Smooth muscle cell (in vitro differentiated cells): ENCODE results near the gene ADAP1. TPM values are rescaled to one million over a fixed set of nuclear protein-coding genes. Genes with fewer than 3 reads are reported as not detected.

Source experiments
- DNase-seq: peaks from one replicate; lab custom pipeline; 2025; ENCODE audit not compliant: unreplicated experiment; lab: John Stamatoyannopoulos, UW
- H2AFZ ChIP-seq: fragments of 200-600 bp; sonication (generic); 2 replicates; pipeline ENCODE4 v1.6.0; 2016; ENCODE audit warnings: antibody characterized with exemption, low read depth, mild to moderate bottlenecking
- H3F3A ChIP-seq: fragments of 200-600 bp; sonication (generic); 2 replicates; pipeline ENCODE4 v1.6.0; 2017; ENCODE audit warnings: antibody characterized with exemption, low read depth
- H3K27ac ChIP-seq: fragments of 200-600 bp; sonication (generic); 2 replicates; pipeline ENCODE4 v1.5.1; 2016; ENCODE audit warnings: low read depth, mild to moderate bottlenecking
- H3K27me3 ChIP-seq: fragments of 200-600 bp; sonication (generic); 2 replicates; pipeline ENCODE4 v1.6.1; 2016; ENCODE audit warnings: low read depth, mild to moderate bottlenecking
- H3K36me3 ChIP-seq: fragments of 200-600 bp; sonication (generic); 2 replicates; pipeline ENCODE4 v1.5.1; 2016; ENCODE audit warnings: low read depth
- H3K4me1 ChIP-seq: fragments of 200-600 bp; sonication (generic); 2 replicates; pipeline ENCODE4 v1.5.1; 2016; ENCODE audit warnings: low read depth
- H3K4me2 ChIP-seq: fragments of 200-600 bp; sonication (generic); 2 replicates; pipeline ENCODE4 v1.6.0; 2016; ENCODE audit warnings: mild to moderate bottlenecking
- H3K4me3 ChIP-seq: fragments of 200-600 bp; sonication (generic); 2 replicates; pipeline ENCODE4 v1.5.1; 2016; ENCODE audit warnings: mild to moderate bottlenecking
- H3K79me2 ChIP-seq: fragments of 200-600 bp; sonication (generic); 2 replicates; pipeline ENCODE4 v1.6.0; 2016; ENCODE audit warnings: low read depth, mild to moderate bottlenecking
- H3K9ac ChIP-seq: fragments of 200-600 bp; sonication (generic); 2 replicates; pipeline ENCODE4 v1.6.0; 2016; ENCODE audit warnings: low read depth
- H3K9me3 ChIP-seq: fragments of 200-600 bp; sonication (generic); replicated peaks from 2 replicates; pipeline ENCODE4 v1.5.1; 2016; ENCODE audit warnings: low read depth
- H4K20me1 ChIP-seq: fragments of 200-600 bp; sonication (generic); 2 replicates; pipeline ENCODE4 v1.6.0; 2016; ENCODE audit warnings: low read depth
- CTCF ChIP-seq: fragments of 200-600 bp; sonication (generic); IDR thresholded peaks from 2 replicates; pipeline ENCODE4 v1.5.1; 2017; ENCODE audit warnings: borderline replicate concordance, mild to moderate bottlenecking, antibody characterized with exemption; ENCODE audit not compliant: insufficient read depth, poor library complexity, severe bottlenecking
- WGBS: methylation state at CpG from one replicate; pipeline ENCODE4 v1.1.7; 2016; ENCODE audit warnings: low lambda C conversion rate; 5-methylcytosine and 5-hydroxymethylcytosine counted together
- polyA plus RNA-seq: library from polyadenylated mRNA; unstranded; fragments of >200 nt; fragmentation: Nextera tagmentation; extraction: Ambion mirVana; gene quantifications from 2 replicates; pipeline ENCODE4 v1.2.1, GENCODE V29; 2016
- total RNA-seq: library from RNA; depleted of rRNA; stranded (reverse); fragments of >200 nt; gene quantifications from 2 replicates; pipeline ENCODE4 v1.2.3, GENCODE V29; 2014

The ADAP1 gene
- total and polyA plus RNA-seq, 2 experiments from 2014 or later, result 1.3 to 2.0 TPM

- Histone ChIP-seq H3K36me3 (no peaks in the 10 kb centered on the region), H3K9ac (no peak overlapping the region), H2AFZ (no peak overlapping the region), H3K4me3 (no peak overlapping the region), H3K9me3 (no peaks in the 10 kb centered on the region), H3K4me2 (no peak overlapping the region), H3K27me3 (no peaks in the 10 kb centered on the region), H3F3A (no peaks in the 10 kb centered on the region), H3K4me1 (peaks cover 4% of the 10 kb centered on the region), H3K79me2 (no peaks in the 10 kb centered on the region), H4K20me1 (no peaks in the 10 kb centered on the region), H3K27ac (no peak overlapping the region)
- no peak for TF ChIP-seq CTCF
- 91% methylated on average over 48 of the region's 56 CpGs for WGBS
- no peak for DNase-seq
These were observed 32.6 kb upstream of the ADAP1 start for GRCh38 chr7:986766-987751.

GRCh38 chr7:985915-986741 lies 31.6 kb upstream of the ADAP1 start:
- Histone ChIP-seq H2AFZ (no peak overlapping the region), H3K27me3 (no peaks in the 10 kb centered on the region), H3K4me3 (no peak overlapping the region), H3K9ac (no peak overlapping the region), H3K36me3 (no peaks in the 10 kb centered on the region), H3K4me2 (no peak overlapping the region), H3F3A (no peaks in the 10 kb centered on the region), H3K27ac (no peak overlapping the region), H4K20me1 (no peaks in the 10 kb centered on the region), H3K4me1 (peaks cover 4% of the 10 kb centered on the region), H3K9me3 (no peaks in the 10 kb centered on the region), H3K79me2 (no peaks in the 10 kb centered on the region)
- WGBS, result 84% methylated on average over 41 of the region's 41 CpGs
- no peak for TF ChIP-seq CTCF
- DNase-seq, result no peak

GRCh38 chr7:985127-985416 lies 30.6 kb upstream of the ADAP1 start:
- no peak for TF ChIP-seq CTCF
- DNase-seq, result no peak
- H3K4me2 ChIP-seq, result no peak overlapping the region
- H3K27me3 ChIP-seq, result no peaks in the 10 kb centered on the region
- H3K4me1 ChIP-seq, result peaks cover 4% of the 10 kb centered on the region
- no peaks in the 10 kb centered on the region for H4K20me1 ChIP-seq
- no peak overlapping the region for H3K9ac ChIP-seq
- WGBS, result 93% methylated on average over 16 of the region's 16 CpGs
- no peaks in the 10 kb centered on the region for H3K36me3 ChIP-seq
- no peaks in the 10 kb centered on the region for H3K9me3 ChIP-seq
- no peak overlapping the region for H2AFZ ChIP-seq
- no peak overlapping the region for H3K27ac ChIP-seq
- no peaks in the 10 kb centered on the region for H3K79me2 ChIP-seq
- H3F3A ChIP-seq, result no peaks in the 10 kb centered on the region
- no peak overlapping the region for H3K4me3 ChIP-seq
